K562 (cell line): ENCODE measurements around the gene ALDH7A1. TPM values are rescaled to one million over a fixed set of nuclear protein-coding genes. Genes with fewer than 3 reads are reported as not detected.
A peak's percentile ranks its signal among the peaks of the same experiment; 100 is the strongest.

Source experiments
- BRF1 ChIP-seq: IDR thresholded peaks from 3 replicates; pipeline ENCODE4 v1.6.1; 2011; ENCODE audit warnings: borderline replicate concordance, mild to moderate bottlenecking; ENCODE audit not compliant: insufficient read length; ENCODE audit errors: extremely low read depth
- ETV6 ChIP-seq, 3 experiments: fragments of 150-350 bp in 1 of 3; sonication (generic) in 1 of 3; formaldehyde crosslinking in 1 of 3; IDR thresholded peaks; 2 replicates each; pipeline versions ENCODE4 v1.6.1 to v1.8.0; 2014 to 2022; ENCODE audit warnings: borderline replicate concordance in 2 of 3, low read depth in 2 of 3, antibody characterized with exemption in 1 of 3, low read length in 1 of 3, mild to moderate bottlenecking in 1 of 3, missing genetic modification reagents in 1 of 3
- HDAC1 ChIP-seq, 2 experiments: fragments of 450-650 bp; IDR thresholded peaks; 2 replicates each; pipeline ENCODE4 v1.6.1; 2016 to 2017; ENCODE audit warnings: inconsistent platforms in 1 of 2, mild to moderate bottlenecking in 1 of 2, moderate library complexity in 1 of 2
- JUN ChIP-seq, 2 experiments: sonication (generic) in 1 of 2; formaldehyde crosslinking in 1 of 2; IDR thresholded peaks; 2 replicates each; pipeline versions ENCODE4 v1.6.1 to v1.8.0; 2012 to 2022; ENCODE audit warnings: borderline replicate concordance in 2 of 2, mild to moderate bottlenecking in 2 of 2, improper control_type of control experiment in 1 of 2, low read depth in 1 of 2, low read length in 1 of 2, missing genetic modification reagents in 1 of 2
- MAFK ChIP-seq: IDR thresholded peaks from 2 replicates; pipeline ENCODE4 v1.6.1; 2011; ENCODE audit warnings: low read length, improper control_type of control experiment
- PHF21A ChIP-seq: fragments of 450-650 bp; IDR thresholded peaks from 2 replicates; pipeline ENCODE4 v1.6.1; 2017; ENCODE audit warnings: low read depth, borderline replicate concordance
- RFX1 ChIP-seq: fragments of 450-650 bp; IDR thresholded peaks from 2 replicates; pipeline ENCODE4 v1.6.1; 2016; ENCODE audit warnings: mild to moderate bottlenecking, moderate library complexity
- RFX7 ChIP-seq: fragments of 250-450 bp; sonication (Bioruptor Pico); IDR thresholded peaks from 2 replicates; pipeline ENCODE4 v1.5.1; 2021; ENCODE audit warnings: mild to moderate bottlenecking
- SAP30 ChIP-seq: fragments of 200-600 bp; sonication (generic); IDR thresholded peaks from 2 replicates; pipeline ENCODE4 v1.6.1; 2012; ENCODE audit warnings: borderline replicate concordance, low read depth, mild to moderate bottlenecking, moderate library complexity, low read length, control low read depth, inconsistent platforms; ENCODE audit not compliant: insufficient read depth, poor library complexity, severe bottlenecking
- TCF7 ChIP-seq: sonication (generic); IDR thresholded peaks from 2 replicates; pipeline ENCODE4 v1.6.1; 2016; ENCODE audit warnings: antibody characterized with exemption, borderline replicate concordance
- ZFPM2 ChIP-seq: fragments of 250-450 bp; sonication (Bioruptor Pico); IDR thresholded peaks from 2 replicates; pipeline ENCODE4 v1.5.1; 2022; ENCODE audit warnings: mild to moderate bottlenecking
- ZNF24 ChIP-seq: fragments of 450-650 bp; IDR thresholded peaks from 2 replicates; pipeline ENCODE4 v1.6.1; 2016
- ZNF584 ChIP-seq: fragments of 200-800 bp; sonication (Bioruptor generic); IDR thresholded peaks from 2 replicates; pipeline ENCODE4 v1.6.1; 2016; ENCODE audit warnings: low read depth, mild to moderate bottlenecking, missing genetic modification characterization, missing compliant biosample characterization
- ZZZ3 ChIP-seq: fragments of 450-650 bp; IDR thresholded peaks from 2 replicates; pipeline ENCODE4 v1.6.1; 2016; ENCODE audit warnings: antibody characterized with exemption, mild to moderate bottlenecking, moderate library complexity
- polyA plus RNA-seq, 8 experiments: library from polyadenylated mRNA; depleted of rRNA in 4 of 8; stranded (reverse) in 5 of 8; unstranded in 3 of 8; fragments of >200 nt; fragmentation: Nextera tagmentation in 2 of 8; fragmentation: Illumina TruSeq in 1 of 8; extraction: Ambion mirVana in 2 of 8; extraction: Trizol in 1 of 8; gene quantifications; 2 replicates each; pipeline versions ENCODE4 v1.2.1 to v1.2.3, GENCODE V29; 2011 to 2014; ENCODE audit warnings: inconsistent platforms in 1 of 8, missing spikeins in 1 of 8
- total RNA-seq, 7 experiments: library from RNA; depleted of rRNA in 6 of 7; stranded (reverse); fragments of >200 nt in 6 of 7; fragmentation: Illumina TruSeq in 2 of 7; extraction: Trizol in 2 of 7; gene quantifications; 2 replicates each; pipeline versions ENCODE4 v1.2.1 to v1.2.3, GENCODE V29; 2011 to 2021; ENCODE audit warnings: low replicate concordance in 1 of 7
- TF ChIP-seq, protein P1 (sequence below): fragments of 200-400 bp; formaldehyde crosslinking; IDR thresholded peaks from 2 replicates; pipeline ENCODE4 v1.6.1; 2017; ENCODE audit warnings: mild to moderate bottlenecking, low read depth, low read length, moderate library complexity
- TF ChIP-seq, protein P2 (sequence below): sonication (generic); formaldehyde crosslinking; IDR thresholded peaks from 2 replicates; pipeline ENCODE4 v1.8.0; 2023; ENCODE audit warnings: mild to moderate bottlenecking, missing genetic modification reagents
- TF ChIP-seq, protein P3 (sequence below): fragments of 450-650 bp; formaldehyde crosslinking; IDR thresholded peaks from 2 replicates; pipeline ENCODE4 v1.4.0; 2020; ENCODE audit warnings: mild to moderate bottlenecking
- TF ChIP-seq, protein P4 (sequence below): sonication (generic); formaldehyde crosslinking; IDR thresholded peaks from 2 replicates; pipeline ENCODE4 v1.8.0; 2022; ENCODE audit warnings: missing genetic modification reagents, mild to moderate bottlenecking, borderline replicate concordance
- TF ChIP-seq, protein P5 (sequence below): fragments of 250-450 bp; sonication (Bioruptor Pico); IDR thresholded peaks from 2 replicates; pipeline ENCODE4 v1.8.0; 2021; ENCODE audit warnings: mild to moderate bottlenecking, moderate library complexity

The ALDH7A1 gene
- total and polyA plus RNA-seq, 9 of the 15 experiments (the other 6 are each of a cell fraction or from before 2014, with no cell fraction given), result 0.04 to 0.49 TPM; not detected in 7

DNA sequence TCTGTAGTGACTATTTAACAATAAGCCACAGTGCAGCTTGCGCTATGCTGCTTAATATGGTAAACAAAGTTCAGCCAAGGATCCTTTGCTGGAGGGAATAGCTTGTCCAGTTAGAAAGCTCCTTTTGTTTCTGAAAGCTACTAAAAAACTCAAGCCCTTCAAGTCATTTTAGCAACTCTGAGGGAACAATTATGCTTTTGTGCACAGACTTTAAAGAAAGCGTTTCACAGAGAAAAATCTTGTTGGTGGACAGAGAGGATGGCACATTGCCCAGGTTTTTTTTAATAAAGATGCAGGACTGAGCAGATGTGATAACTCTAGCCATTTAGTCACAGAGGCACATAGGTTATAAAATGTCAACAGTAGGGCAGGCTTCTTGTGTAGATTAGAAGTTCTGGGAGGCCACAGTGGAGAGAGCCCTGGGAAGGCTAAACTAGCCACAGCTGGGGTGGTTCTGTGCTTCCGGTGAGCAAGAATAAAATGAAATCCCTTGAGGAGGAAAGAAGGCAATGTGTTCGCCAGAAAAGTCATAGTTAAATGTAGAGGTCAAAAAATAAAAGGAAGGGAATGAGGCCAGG lies 63.4 kb downstream of the ALDH7A1 start (continued):
- TF ChIP-seq, protein P1, sequence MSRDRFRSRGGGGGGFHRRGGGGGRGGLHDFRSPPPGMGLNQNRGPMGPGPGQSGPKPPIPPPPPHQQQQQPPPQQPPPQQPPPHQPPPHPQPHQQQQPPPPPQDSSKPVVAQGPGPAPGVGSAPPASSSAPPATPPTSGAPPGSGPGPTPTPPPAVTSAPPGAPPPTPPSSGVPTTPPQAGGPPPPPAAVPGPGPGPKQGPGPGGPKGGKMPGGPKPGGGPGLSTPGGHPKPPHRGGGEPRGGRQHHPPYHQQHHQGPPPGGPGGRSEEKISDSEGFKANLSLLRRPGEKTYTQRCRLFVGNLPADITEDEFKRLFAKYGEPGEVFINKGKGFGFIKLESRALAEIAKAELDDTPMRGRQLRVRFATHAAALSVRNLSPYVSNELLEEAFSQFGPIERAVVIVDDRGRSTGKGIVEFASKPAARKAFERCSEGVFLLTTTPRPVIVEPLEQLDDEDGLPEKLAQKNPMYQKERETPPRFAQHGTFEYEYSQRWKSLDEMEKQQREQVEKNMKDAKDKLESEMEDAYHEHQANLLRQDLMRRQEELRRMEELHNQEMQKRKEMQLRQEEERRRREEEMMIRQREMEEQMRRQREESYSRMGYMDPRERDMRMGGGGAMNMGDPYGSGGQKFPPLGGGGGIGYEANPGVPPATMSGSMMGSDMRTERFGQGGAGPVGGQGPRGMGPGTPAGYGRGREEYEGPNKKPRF, result no peak
- TF ChIP-seq, protein P2, sequence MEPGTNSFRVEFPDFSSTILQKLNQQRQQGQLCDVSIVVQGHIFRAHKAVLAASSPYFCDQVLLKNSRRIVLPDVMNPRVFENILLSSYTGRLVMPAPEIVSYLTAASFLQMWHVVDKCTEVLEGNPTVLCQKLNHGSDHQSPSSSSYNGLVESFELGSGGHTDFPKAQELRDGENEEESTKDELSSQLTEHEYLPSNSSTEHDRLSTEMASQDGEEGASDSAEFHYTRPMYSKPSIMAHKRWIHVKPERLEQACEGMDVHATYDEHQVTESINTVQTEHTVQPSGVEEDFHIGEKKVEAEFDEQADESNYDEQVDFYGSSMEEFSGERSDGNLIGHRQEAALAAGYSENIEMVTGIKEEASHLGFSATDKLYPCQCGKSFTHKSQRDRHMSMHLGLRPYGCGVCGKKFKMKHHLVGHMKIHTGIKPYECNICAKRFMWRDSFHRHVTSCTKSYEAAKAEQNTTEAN (CRISPR knock-in tag), result no peak
- TF ChIP-seq SAP30, result no peak
- TF ChIP-seq RFX7 (CRISPR knock-in tag), result no peak
- TF ChIP-seq, protein P3, sequence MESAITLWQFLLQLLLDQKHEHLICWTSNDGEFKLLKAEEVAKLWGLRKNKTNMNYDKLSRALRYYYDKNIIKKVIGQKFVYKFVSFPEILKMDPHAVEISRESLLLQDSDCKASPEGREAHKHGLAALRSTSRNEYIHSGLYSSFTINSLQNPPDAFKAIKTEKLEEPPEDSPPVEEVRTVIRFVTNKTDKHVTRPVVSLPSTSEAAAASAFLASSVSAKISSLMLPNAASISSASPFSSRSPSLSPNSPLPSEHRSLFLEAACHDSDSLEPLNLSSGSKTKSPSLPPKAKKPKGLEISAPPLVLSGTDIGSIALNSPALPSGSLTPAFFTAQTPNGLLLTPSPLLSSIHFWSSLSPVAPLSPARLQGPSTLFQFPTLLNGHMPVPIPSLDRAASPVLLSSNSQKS (CRISPR knock-in tag), result no peak
- 0 out of 4 replicates have a peak, but pooled peaks of 1 of the 2 experiments have one; percentile 26 for TF ChIP-seq HDAC1 (IDR thresholded peaks at IDR 0.05)
- no peak for TF ChIP-seq JUN (IDR thresholded peaks at IDR 0.05; ENCODE audit: borderline replicate concordance, low read depth, low read length)
- no peak for TF ChIP-seq JUN (CRISPR knock-in tag; IDR thresholded peaks at IDR 0.05; ENCODE audit: borderline replicate concordance)
- TF ChIP-seq ZFPM2 (CRISPR knock-in tag), result no peak
- TF ChIP-seq ZNF24, result no peak
- no peak for TF ChIP-seq PHF21A
- TF ChIP-seq RFX1, result no peak
- TF ChIP-seq, protein P4, sequence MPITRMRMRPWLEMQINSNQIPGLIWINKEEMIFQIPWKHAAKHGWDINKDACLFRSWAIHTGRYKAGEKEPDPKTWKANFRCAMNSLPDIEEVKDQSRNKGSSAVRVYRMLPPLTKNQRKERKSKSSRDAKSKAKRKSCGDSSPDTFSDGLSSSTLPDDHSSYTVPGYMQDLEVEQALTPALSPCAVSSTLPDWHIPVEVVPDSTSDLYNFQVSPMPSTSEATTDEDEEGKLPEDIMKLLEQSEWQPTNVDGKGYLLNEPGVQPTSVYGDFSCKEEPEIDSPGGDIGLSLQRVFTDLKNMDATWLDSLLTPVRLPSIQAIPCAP (CRISPR knock-in tag), result no peak
- no peak for TF ChIP-seq TCF7
- TF ChIP-seq BRF1, result no peak
- TF ChIP-seq ZZZ3, result no peak
- TF ChIP-seq, protein P5, sequence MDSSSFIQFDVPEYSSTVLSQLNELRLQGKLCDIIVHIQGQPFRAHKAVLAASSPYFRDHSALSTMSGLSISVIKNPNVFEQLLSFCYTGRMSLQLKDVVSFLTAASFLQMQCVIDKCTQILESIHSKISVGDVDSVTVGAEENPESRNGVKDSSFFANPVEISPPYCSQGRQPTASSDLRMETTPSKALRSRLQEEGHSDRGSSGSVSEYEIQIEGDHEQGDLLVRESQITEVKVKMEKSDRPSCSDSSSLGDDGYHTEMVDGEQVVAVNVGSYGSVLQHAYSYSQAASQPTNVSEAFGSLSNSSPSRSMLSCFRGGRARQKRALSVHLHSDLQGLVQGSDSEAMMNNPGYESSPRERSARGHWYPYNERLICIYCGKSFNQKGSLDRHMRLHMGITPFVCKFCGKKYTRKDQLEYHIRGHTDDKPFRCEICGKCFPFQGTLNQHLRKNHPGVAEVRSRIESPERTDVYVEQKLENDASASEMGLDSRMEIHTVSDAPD (CRISPR knock-in tag), result no peak
- no peak for TF ChIP-seq ETV6 (IDR thresholded peaks at IDR 0.05; ENCODE audit: borderline replicate concordance in 1 of 2, low read depth in 2 of 2, low read length in 1 of 2)
- no peak for TF ChIP-seq ETV6 (CRISPR knock-in tag; IDR thresholded peaks at IDR 0.05; ENCODE audit: borderline replicate concordance)
- TF ChIP-seq ZNF584, result no peak
- TF ChIP-seq MAFK, result no peak
